Heart right ventricle (tissue), 16 donors: ENCODE measurements around the gene TSPAN7. TPM values are rescaled to one million over a fixed set of nuclear protein-coding genes. Genes with fewer than 3 reads are reported as not detected.

Experiments
- ATAC-seq, 8 donors: fragments of 200-7000 bp; cut with Tn5 transposase; one replicate each; pipeline ENCODE4 v1.9.1; 2020; ENCODE audit warnings: mild to moderate bottlenecking in 8 of 8, moderate library complexity in 8 of 8, moderate number of reproducible peaks in 1 of 8
- DNase-seq, 2 donors: peaks; one replicate each; pipeline ENCODE4 v3.0.0-alpha.2; 2020
- H3K27ac ChIP-seq, 10 donors: fragments of 200-600 bp; sonication (generic) in 2 of 10; one replicate each; pipeline versions ENCODE4 v1.5.0 to v1.8.0; 2020 to 2022; ENCODE audit warnings: mild to moderate bottlenecking in 3 of 10
- H3K27me3 ChIP-seq, 7 donors: fragments of 200-600 bp; one replicate each; pipeline ENCODE4 v1.8.0; 2021 to 2022; ENCODE audit warnings: mild to moderate bottlenecking in 2 of 7
- H3K36me3 ChIP-seq, 9 donors: fragments of 200-600 bp; sonication (generic) in 1 of 9; one replicate each; pipeline versions ENCODE4 v1.5.0 to v1.8.0; 2020 to 2022; ENCODE audit warnings: mild to moderate bottlenecking in 2 of 9
- H3K4me1 ChIP-seq, 9 donors: fragments of 200-600 bp; sonication (generic) in 1 of 9; one replicate each; pipeline versions ENCODE4 v1.5.0 to v1.8.0; 2020 to 2022; ENCODE audit warnings: mild to moderate bottlenecking in 4 of 9
- H3K4me3 ChIP-seq, 10 donors: fragments of 200-600 bp; sonication (generic) in 2 of 10; one replicate each; pipeline versions ENCODE4 v1.5.0 to v1.8.0; 2020 to 2022; ENCODE audit warnings: mild to moderate bottlenecking in 7 of 10, moderate library complexity in 2 of 10
- H3K9me3 ChIP-seq, 11 donors: fragments of 200-600 bp in 10 of 11; sonication (generic) in 2 of 11; one replicate each; pipeline versions ENCODE4 v1.5.0 to v1.8.0; 2013 to 2022; ENCODE audit warnings: mild to moderate bottlenecking in 2 of 11, control low read depth in 1 of 11, moderate library complexity in 1 of 11
- WGBS, 2 donors: extraction: QIAGEN DNeasy Blood & Tissue Kit; methylation state at CpG; one replicate each; pipeline ENCODE4 v1.1.7; 2013; ENCODE audit warnings: inconsistent platforms in 1 of 2; 5-methylcytosine and 5-hydroxymethylcytosine counted together
- intact Hi-C, 10 donors: fragments of 100-400 bp; cut with DNase I; formaldehyde crosslinking; loops; one replicate each; pipeline versions ENCODE4 v1.11.1 to v1.14.2; 2022
- polyA plus RNA-seq, 2 donors: library from polyadenylated mRNA; stranded (reverse); fragments of 200-250 nt; gene quantifications; one replicate each; pipeline ENCODE4 v1.2.3, GENCODE V29; 2013
- total RNA-seq, 10 donors: library from RNA; stranded (reverse); fragmentation: NEBNext Ultra II Directional in 3 of 10; extraction: Animal tissue kit (Norgen Biotek cat#: 25700) in 3 of 10; gene quantifications; one replicate each; pipeline versions ENCODE4 v1.2.1 to v1.2.4, GENCODE V29; 2021 to 2023
- TF ChIP-seq, protein P1 (sequence below), 9 donors: fragments of 200-600 bp; sonication (generic) in 2 of 9; IDR thresholded peaks; one replicate each; pipeline versions ENCODE4 v1.5.0 to v1.8.0; 2021 to 2022; ENCODE audit warnings: antibody characterized with exemption in 9 of 9, mild to moderate bottlenecking in 5 of 9, moderate library complexity in 1 of 9
- donor health status: Arrhythmogenic right ventricular cardiomyopathy.
- donor health status: ischemic (EF 13 %, LVEDD 7.1; RV severe dilation, severe dysfunction).
- donor health status: healthy with polysubstance abuse.
- donor health status: DM: no; HTN: yes; CAD: no.
- donor health status: DM: no; HTN: no; CAD: no.
- donor health status: ischemic (EF 25% LVEDD 6.9; RV normal size, moderate dysfunction).
- donor health status: ischemic (EF 25% LVEDD 5.7; RV mildly dilated, moderate dysfunction).
- donor health status: healthy.
- donor health status: DM: yes; HTN: yes; CAD: no.
- donor health status: Ischemic cardiomyopathy.
- donor health status: ischemic (EF 35%, LVEDD 5.7; RV mildly dilated, moderate dysfunction).
- donor health status: nonischemic (EF 11% LVEDD 7.7; RV severe dilation, severe dysfunction).
- donor health status: DM: yes; HTN: yes; CAD: no.
- donor health status: PGD.
- donor health status: ischemic (EF 29% LVEDD 5.4; RV normal size, mild dysfunction).
- donor health status: nonischemic (EF 23%, LVEDD 6.1; RV moderate dilation, normal function).

Gene TSPAN7
- total and polyA plus RNA-seq, 12 donors: 11.1 to 49.3 (median 21.0) TPM

DNA sequence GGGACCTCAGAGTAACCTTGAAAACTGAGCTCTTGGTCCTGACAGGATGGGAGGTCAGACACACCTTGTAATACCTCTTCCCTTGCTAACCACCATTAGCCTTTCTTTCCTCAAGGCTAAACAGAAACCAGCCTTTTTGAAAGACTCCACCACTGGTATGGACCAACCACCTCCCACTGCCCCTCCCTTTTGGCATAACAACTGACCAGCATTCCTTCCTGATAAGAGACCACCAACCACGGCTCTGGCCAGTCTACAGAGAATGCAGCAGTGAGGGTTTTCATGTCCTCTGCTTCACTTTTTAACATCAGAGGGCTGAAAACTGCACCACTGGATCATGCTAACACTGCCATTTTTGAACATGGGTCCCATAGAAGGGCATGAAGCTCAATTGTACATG is 139.7 kb downstream of the TSPAN7 start:
- intact Hi-C loops: no loop called here
- peaks cover 0 to 57% (median 0%) of the 10 kb centered on the region in 7 donors for H3K27me3 ChIP-seq
- 31 to 44% methylated on average over 1 of the region's 1 CpG for WGBS, 2 donors
- TF ChIP-seq, protein P1, sequence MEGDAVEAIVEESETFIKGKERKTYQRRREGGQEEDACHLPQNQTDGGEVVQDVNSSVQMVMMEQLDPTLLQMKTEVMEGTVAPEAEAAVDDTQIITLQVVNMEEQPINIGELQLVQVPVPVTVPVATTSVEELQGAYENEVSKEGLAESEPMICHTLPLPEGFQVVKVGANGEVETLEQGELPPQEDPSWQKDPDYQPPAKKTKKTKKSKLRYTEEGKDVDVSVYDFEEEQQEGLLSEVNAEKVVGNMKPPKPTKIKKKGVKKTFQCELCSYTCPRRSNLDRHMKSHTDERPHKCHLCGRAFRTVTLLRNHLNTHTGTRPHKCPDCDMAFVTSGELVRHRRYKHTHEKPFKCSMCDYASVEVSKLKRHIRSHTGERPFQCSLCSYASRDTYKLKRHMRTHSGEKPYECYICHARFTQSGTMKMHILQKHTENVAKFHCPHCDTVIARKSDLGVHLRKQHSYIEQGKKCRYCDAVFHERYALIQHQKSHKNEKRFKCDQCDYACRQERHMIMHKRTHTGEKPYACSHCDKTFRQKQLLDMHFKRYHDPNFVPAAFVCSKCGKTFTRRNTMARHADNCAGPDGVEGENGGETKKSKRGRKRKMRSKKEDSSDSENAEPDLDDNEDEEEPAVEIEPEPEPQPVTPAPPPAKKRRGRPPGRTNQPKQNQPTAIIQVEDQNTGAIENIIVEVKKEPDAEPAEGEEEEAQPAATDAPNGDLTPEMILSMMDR (IDR thresholded peaks at IDR 0.05): no peak
- no peak overlapping the region for H3K4me3 ChIP-seq
- H3K9me3 ChIP-seq: no peaks in the 10 kb centered on the region
- ATAC-seq (no peak), DNase-seq (no peak)
- no peaks in the 10 kb centered on the region for H3K36me3 ChIP-seq
- H3K27ac ChIP-seq: no peak overlapping the region
- no peaks in the 10 kb centered on the region for H3K4me1 ChIP-seq

DNA sequence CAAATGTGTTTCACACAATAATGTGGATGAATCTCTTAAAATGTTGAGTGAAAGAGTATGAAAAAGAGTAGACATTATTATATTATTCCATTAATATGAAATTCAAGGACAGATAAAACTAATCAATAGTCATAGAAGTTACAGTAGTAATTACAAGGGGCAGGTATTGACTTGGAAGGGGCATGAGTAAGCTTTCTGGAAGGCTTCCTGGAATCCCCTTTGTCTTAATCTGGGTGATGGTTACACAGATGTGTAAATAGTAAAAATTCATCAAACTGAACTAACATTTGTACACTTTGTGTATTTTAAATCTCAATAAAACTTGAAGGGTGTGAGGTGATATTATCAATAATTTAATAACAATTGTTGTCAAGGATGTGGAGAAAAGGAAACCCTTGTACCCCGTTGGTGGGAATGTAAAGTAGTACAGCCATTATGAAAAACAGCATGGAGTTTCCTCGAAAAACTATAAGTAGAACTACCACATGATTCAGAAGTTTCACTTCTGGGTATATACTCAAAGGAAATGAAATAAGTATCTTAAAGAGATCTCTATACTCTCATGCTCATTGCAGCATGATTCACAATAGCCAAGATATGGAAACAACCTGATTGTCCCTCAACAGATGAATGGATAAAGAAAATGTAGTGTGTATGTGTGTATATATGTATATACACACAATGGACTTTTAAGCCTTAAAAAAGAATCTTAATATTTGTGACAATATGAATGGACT is 143.0 kb downstream of the TSPAN7 start:
- DNase-seq (no peak), ATAC-seq (no peak)
- H3K27ac ChIP-seq: no peak overlapping the region
- H3K36me3 ChIP-seq: no peaks in the 10 kb centered on the region
- H3K9me3 ChIP-seq: no peaks in the 10 kb centered on the region
- peaks cover 0 to 46% (median 0%) of the 10 kb centered on the region in 7 donors for H3K27me3 ChIP-seq
- 87 to 89% methylated on average over 2 of the region's 2 CpGs for WGBS, 2 donors
- H3K4me1 ChIP-seq: no peaks in the 10 kb centered on the region
- TF ChIP-seq, protein P1 (IDR thresholded peaks at IDR 0.05): no peak
- intact Hi-C loops: no loop called here
- H3K4me3 ChIP-seq: no peak overlapping the region

DNA sequence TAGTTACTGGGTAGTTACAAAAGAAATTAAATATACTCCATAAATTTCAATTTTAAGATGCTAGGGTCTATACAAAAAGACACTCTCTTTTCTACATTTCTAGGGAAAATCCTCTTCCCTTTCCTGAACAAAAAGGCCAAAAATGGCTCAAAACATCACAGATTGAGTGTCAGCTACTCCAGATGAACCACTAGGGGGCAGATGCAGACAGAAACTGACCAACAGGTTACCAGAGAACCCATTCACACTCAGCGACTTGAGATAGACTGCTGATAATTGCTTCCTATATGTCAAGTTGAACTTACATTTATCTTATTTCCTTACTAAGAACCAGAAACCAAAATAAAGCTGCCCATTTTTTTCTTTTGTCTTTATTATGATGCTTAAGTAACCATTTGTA is 156.5 kb downstream of the TSPAN7 start:
- no peaks in the 10 kb centered on the region for H3K36me3 ChIP-seq
- intact Hi-C loops: no loop called here
- DNase-seq (no peak), ATAC-seq (no peak)
- no peak overlapping the region for H3K4me3 ChIP-seq
- peaks cover 0 to 37% (median 0%) of the 10 kb centered on the region in 7 donors for H3K27me3 ChIP-seq
- H3K27ac ChIP-seq: no peak overlapping the region
- peaks cover 0 to 5% (median 0%) of the 10 kb centered on the region in 11 donors for H3K9me3 ChIP-seq
- H3K4me1 ChIP-seq: no peaks in the 10 kb centered on the region
- TF ChIP-seq, protein P1 (IDR thresholded peaks at IDR 0.05): peak in 7 of 9 donors; percentile 37 to 62 (median 48)
- 9 to 22% methylated on average over 1 of the region's 1 CpG for WGBS, 2 donors

DNA sequence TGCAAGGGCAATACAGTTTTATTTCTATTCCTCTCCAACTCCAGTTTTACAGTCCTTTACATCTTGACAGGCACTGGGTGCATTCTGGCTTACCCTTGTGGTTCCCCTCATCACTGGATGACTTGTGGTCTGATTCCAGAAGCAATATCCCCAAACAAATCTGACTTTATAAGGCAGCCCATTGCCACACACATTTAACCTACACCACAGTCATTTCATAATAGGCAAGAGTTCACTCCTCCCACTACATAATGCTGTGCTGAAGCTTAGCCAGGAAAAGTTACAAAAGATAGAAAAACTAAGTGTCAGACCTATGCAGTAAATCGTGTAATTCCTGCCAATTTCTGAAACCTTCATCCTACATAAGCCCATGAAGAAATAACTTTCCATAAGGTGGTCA is 157.0 kb downstream of the TSPAN7 start:
- peaks cover 0 to 5% (median 0%) of the 10 kb centered on the region in 11 donors for H3K9me3 ChIP-seq
- WGBS, 2 donors: 69 to 71% methylated on average over 1 of the region's 1 CpG
- no peak overlapping the region for H3K4me3 ChIP-seq
- no peak overlapping the region for H3K27ac ChIP-seq
- no peaks in the 10 kb centered on the region for H3K36me3 ChIP-seq
- TF ChIP-seq, protein P1 (IDR thresholded peaks at IDR 0.05): no peak
- H3K27me3 ChIP-seq: peaks cover 0 to 41% (median 0%) of the 10 kb centered on the region in 7 donors
- DNase-seq (no peak), ATAC-seq (no peak)
- intact Hi-C loops: no loop called here
- H3K4me1 ChIP-seq: no peaks in the 10 kb centered on the region
